PC-9 (cell line): ENCODE results near the gene YWHAQ.

Experiments
- CTCF ChIP-seq: fragments of 200-600 bp; sonication (generic); conservative IDR thresholded peaks from 2 replicates; pipeline ENCODE4 v1.6.1; 2017; ENCODE audit warnings: mixed run types, antibody characterized with exemption, mild to moderate bottlenecking, moderate library complexity
- EZH2 ChIP-seq: fragments of 200-600 bp; sonication (generic); IDR thresholded peaks from 2 replicates; pipeline ENCODE4 v1.8.0; 2017; ENCODE audit warnings: antibody characterized with exemption, low read depth

DNA sequence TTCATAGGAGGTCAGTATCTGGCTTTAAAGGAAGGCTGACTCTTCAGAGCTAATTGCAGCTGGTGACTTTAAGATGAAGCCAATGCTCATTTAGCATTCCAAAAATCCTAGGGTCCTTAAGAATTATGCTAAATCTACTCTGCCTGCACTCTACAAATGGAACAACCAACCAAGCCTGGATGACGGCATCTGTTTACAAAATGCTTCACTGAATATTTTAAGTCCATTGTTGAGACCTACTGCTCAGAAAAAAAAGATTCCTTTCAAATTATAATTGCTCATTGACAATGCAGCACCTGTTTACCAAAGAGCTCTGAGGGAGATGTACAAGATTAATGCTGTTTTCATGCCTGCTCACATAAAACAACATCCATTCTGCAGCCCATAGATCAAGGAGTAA lies 31.4 kb downstream of the YWHAQ start:
- TF ChIP-seq CTCF (no peak), EZH2 (no peak)
